Fibroblast of lung (primary cell): ENCODE data around the gene CCNF. TPM values are rescaled to one million over a fixed set of nuclear protein-coding genes. Genes with fewer than 3 reads are reported as not detected.
"Not testable (repeated sequence)": the region's sequence is repeated elsewhere in the genome, so short reads cannot be mapped to it uniquely, and the experiment has no call there.

Source experiments
- DNase-seq, 2 donors: peaks; one replicate each; pipeline versions ENCODE4 v3.0.0 to v3.0.0-alpha.2; 2010; ENCODE audit warnings: low read depth in 2 of 2
- H2AFZ ChIP-seq: 2 replicates; pipeline ENCODE4 v1.5.1; 2012; ENCODE audit warnings: low read length, control low read depth, inconsistent platforms
- H3K27ac ChIP-seq: 2 replicates; pipeline ENCODE4 v1.5.1; 2011; ENCODE audit warnings: low read length, control low read depth; ENCODE audit not compliant: insufficient read depth
- H3K27me3 ChIP-seq: 2 replicates; pipeline ENCODE4 v1.5.1; 2011; ENCODE audit warnings: mild to moderate bottlenecking, low read length; ENCODE audit not compliant: control insufficient read depth, insufficient read depth
- H3K36me3 ChIP-seq: 2 replicates; pipeline ENCODE4 v1.5.1; 2011; ENCODE audit warnings: low read length; ENCODE audit not compliant: control insufficient read depth, insufficient read depth
- H3K4me1 ChIP-seq: 2 replicates; pipeline ENCODE4 v1.5.1; 2011; ENCODE audit warnings: low read length; ENCODE audit not compliant: control insufficient read depth, insufficient read depth; ENCODE audit errors: extremely low read depth
- H3K4me2 ChIP-seq: 2 replicates; pipeline ENCODE4 v1.5.1; 2011; ENCODE audit warnings: low read length, control low read depth; ENCODE audit not compliant: insufficient read depth; ENCODE audit errors: extremely low read depth
- H3K4me3 ChIP-seq, 4 experiments: fragments of 200-600 bp in 1 of 4; sonication (generic) in 1 of 4; replicated peaks in 1 of 4; 2 replicates each; pipeline ENCODE4 v1.5.1; 2011 to 2016; ENCODE audit warnings: low read length in 4 of 4, low read depth in 3 of 4, mild to moderate bottlenecking in 3 of 4, control low read depth in 2 of 4, inconsistent platforms in 1 of 4, mixed read lengths in 1 of 4; ENCODE audit not compliant: insufficient read depth in 1 of 4; ENCODE audit errors: control extremely low read depth in 1 of 4
- H3K79me2 ChIP-seq: 2 replicates; pipeline ENCODE4 v1.5.1; 2012; ENCODE audit warnings: mild to moderate bottlenecking, low read length, inconsistent platforms; ENCODE audit not compliant: control insufficient read depth, insufficient read depth
- H3K9ac ChIP-seq: 2 replicates; pipeline ENCODE4 v1.5.1; 2011; ENCODE audit warnings: mild to moderate bottlenecking, low read length, control low read depth; ENCODE audit not compliant: insufficient read depth
- H3K9me3 ChIP-seq: 2 replicates; pipeline ENCODE4 v1.5.1; 2012; ENCODE audit warnings: low read depth, low read length; ENCODE audit not compliant: control insufficient read depth, insufficient read depth
- H4K20me1 ChIP-seq: 2 replicates; pipeline ENCODE4 v1.5.1; 2011; ENCODE audit warnings: low read length; ENCODE audit not compliant: control insufficient read depth, insufficient read depth; ENCODE audit errors: extremely low read depth
- EZH2 ChIP-seq: IDR thresholded peaks from 2 replicates; pipeline ENCODE4 v1.5.1; 2012; ENCODE audit warnings: low read length, control low read depth, mild to moderate bottlenecking; ENCODE audit errors: missing control alignments
- polyA plus RNA-seq, 2 donors: library from polyadenylated mRNA; depleted of rRNA in 1 of 2; stranded (reverse) in 1 of 2; unstranded in 1 of 2; fragments of >200 nt; gene quantifications; 2 replicates each; pipeline ENCODE4 v1.2.1, GENCODE V29; 2011 to 2012; ENCODE audit warnings: missing spikeins in 1 of 2
- total RNA-seq: library from RNA; depleted of rRNA; stranded (reverse); fragments of >200 nt; gene quantifications from 2 replicates; pipeline ENCODE4 v1.2.1, GENCODE V29; 2014
- TF ChIP-seq, protein P1 (sequence below), 2 donors: IDR thresholded peaks in 1 of 2; conservative IDR thresholded peaks in 1 of 2; 1 replicate in 1 of 2; 2 replicates in 1 of 2; pipeline ENCODE4 v1.5.1; 2011 to 2012; ENCODE audit warnings: low read length in 2 of 2, control low read depth in 1 of 2, inconsistent platforms in 1 of 2, low read depth in 1 of 2, mild to moderate bottlenecking in 1 of 2

CCNF gene
- total and polyA plus RNA-seq, 2 donors (not counting 1 experiment from before 2014, with no cell fraction given) = 3.8 to 7.3 TPM

GRCh38 chr16:2384426-2384825 lies 44.8 kb upstream of the CCNF start:
- Histone ChIP-seq H3K4me3 (no peak overlapping the region), H4K20me1 (no peaks in the 10 kb centered on the region), H3K27ac (no peak overlapping the region), H3K4me1 (no peaks in the 10 kb centered on the region), H3K9ac (no peak overlapping the region), H3K27me3 (peaks cover 2% of the 10 kb centered on the region), H3K79me2 (no peaks in the 10 kb centered on the region), H3K4me2 (no peak overlapping the region), H2AFZ (no peak overlapping the region), H3K36me3 (no peaks in the 10 kb centered on the region), H3K9me3 (no peaks in the 10 kb centered on the region)
- DNase-seq = no peak
- no peak for TF ChIP-seq EZH2
- TF ChIP-seq, protein P1, sequence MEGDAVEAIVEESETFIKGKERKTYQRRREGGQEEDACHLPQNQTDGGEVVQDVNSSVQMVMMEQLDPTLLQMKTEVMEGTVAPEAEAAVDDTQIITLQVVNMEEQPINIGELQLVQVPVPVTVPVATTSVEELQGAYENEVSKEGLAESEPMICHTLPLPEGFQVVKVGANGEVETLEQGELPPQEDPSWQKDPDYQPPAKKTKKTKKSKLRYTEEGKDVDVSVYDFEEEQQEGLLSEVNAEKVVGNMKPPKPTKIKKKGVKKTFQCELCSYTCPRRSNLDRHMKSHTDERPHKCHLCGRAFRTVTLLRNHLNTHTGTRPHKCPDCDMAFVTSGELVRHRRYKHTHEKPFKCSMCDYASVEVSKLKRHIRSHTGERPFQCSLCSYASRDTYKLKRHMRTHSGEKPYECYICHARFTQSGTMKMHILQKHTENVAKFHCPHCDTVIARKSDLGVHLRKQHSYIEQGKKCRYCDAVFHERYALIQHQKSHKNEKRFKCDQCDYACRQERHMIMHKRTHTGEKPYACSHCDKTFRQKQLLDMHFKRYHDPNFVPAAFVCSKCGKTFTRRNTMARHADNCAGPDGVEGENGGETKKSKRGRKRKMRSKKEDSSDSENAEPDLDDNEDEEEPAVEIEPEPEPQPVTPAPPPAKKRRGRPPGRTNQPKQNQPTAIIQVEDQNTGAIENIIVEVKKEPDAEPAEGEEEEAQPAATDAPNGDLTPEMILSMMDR (conservative IDR thresholded peaks at IDR 0.05 in 1 of 2, IDR thresholded peaks at IDR 0.05 in 1 of 2; ENCODE audit: low read depth in 1 of 2, low read length in 2 of 2) = no peak

GRCh38 chr16:2385190-2385836 lies 43.9 kb upstream of the CCNF start:
- no peaks in the 10 kb centered on the region for H3K36me3 ChIP-seq
- no peak overlapping the region for H3K4me2 ChIP-seq
- no peak overlapping the region for H3K9ac ChIP-seq
- no peaks in the 10 kb centered on the region for H3K9me3 ChIP-seq
- no peaks in the 10 kb centered on the region for H3K4me1 ChIP-seq
- peak in 1 of 2 donors; percentile 54 for DNase-seq
- TF ChIP-seq EZH2 = no peak
- TF ChIP-seq, protein P1 (conservative IDR thresholded peaks at IDR 0.05 in 1 of 2, IDR thresholded peaks at IDR 0.05 in 1 of 2; ENCODE audit: low read depth in 1 of 2, low read length in 2 of 2) = no peak
- H3K27me3 ChIP-seq = no peaks in the 10 kb centered on the region
- no peaks in the 10 kb centered on the region for H4K20me1 ChIP-seq
- H3K27ac ChIP-seq = no peak overlapping the region
- no peak overlapping the region for H3K4me3 ChIP-seq
- no peaks in the 10 kb centered on the region for H3K79me2 ChIP-seq
- H2AFZ ChIP-seq = no peak overlapping the region

DNA sequence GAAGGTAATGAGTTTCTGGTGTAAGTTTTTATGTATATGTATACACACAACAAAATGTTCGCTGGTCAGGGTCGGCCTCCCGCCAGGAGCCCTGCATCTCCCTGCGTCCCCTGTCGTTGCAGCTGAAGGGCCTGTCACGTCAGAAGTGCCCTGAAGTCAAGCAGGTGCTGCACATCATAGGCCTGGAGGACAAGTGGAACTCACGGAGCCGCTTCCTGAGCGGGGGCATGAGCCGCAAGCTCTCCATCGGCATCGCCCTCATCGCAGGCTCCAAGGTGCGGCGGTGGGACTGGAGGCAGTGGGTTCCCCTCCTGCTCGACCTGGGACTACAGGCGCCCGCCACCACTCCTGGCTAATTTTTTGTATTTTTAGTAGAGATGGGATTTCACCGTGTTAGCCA lies 43.3 kb upstream of the CCNF start:
- not testable (repeated sequence) for H3K79me2 ChIP-seq, H3K9ac ChIP-seq, H3K4me2 ChIP-seq, H3K27ac ChIP-seq, H2AFZ ChIP-seq, H3K4me3 ChIP-seq, H3K36me3 ChIP-seq, H3K9me3 ChIP-seq, H3K4me1 ChIP-seq, H3K27me3 ChIP-seq, H4K20me1 ChIP-seq, DNase-seq
